Sciatic nerve (tissue), 2 donors: ENCODE results near the gene FOCAD. TPM values are rescaled to one million over a fixed set of nuclear protein-coding genes. Genes with fewer than 3 reads are reported as not detected.
A peak's percentile ranks its signal among the peaks of the same experiment; 100 is the strongest.
"Not testable (repeated sequence)": the region's sequence is repeated elsewhere in the genome, so short reads cannot be mapped to it uniquely, and the experiment has no call there.

Experiments
- ATAC-seq: fragments of 200-7000 bp; cut with Tn5 transposase; one replicate; pipeline ENCODE4 v1.9.1; 2020; ENCODE audit warnings: mild to moderate bottlenecking, moderate library complexity
- DNase-seq: peaks from one replicate; pipeline ENCODE4 v3.0.0-alpha.2; 2020; ENCODE audit warnings: low spot score
- intact Hi-C: fragments of 100-400 bp; cut with DNase I; formaldehyde crosslinking; loops from one replicate; pipeline ENCODE4 v1.14.2; 2022
- total RNA-seq: library from RNA; stranded (reverse); fragmentation: NEBNext Ultra II Directional; extraction: Animal tissue kit (Norgen Biotek cat#: 25700); gene quantifications from one replicate; pipeline ENCODE4 v1.2.1, GENCODE V29; 2021
- donor health status: DM: no; HTN: no; CAD: no.
- donor health status: DM: no; HTN: no; CAD: no.

The FOCAD gene
- total RNA-seq, 1 donor from 2014 or later: 22.5 TPM

DNA sequence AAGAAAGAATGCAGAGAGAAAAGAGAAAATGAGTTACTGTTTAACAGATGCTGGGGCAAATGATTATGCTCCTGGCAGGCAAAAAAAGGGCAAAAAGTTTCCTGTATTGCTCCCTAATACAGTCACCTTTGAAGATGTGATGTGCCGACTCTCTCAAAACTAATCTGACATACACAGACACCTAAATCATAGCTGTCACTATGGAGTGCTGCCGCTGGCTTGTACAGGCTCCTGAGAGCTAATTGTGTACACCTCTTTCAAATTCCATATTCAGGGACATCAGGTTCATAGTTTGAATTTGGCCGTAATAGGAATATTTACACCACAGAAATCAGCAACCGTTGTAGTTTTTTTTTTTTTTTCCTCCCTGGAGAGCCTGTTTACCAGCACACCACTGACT, 12.4 kb upstream of the FOCAD start:
- ATAC-seq (no peak), DNase-seq (no peak)
- intact Hi-C loops: no loop called here

DNA sequence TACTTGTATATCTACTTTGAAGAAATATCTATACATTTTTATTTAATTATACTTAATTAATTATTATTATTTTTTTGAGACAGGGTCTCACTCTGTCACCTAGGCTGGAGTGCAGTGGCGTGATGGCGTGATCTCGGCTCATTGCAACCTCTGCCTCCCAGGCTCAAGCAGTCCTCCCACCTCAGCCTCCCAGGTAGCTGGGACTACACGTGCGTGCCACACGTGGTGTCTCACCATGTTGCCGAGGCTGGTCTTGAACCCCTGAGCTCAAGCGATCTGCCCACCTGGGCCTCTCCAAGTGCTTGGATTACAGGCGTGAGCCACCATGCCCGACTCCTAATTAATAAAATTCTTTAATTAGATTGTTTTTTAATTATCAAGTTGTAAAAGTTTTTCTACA, 10.5 kb upstream of the FOCAD start:
- DNase-seq, ATAC-seq, intact Hi-C loops: not testable (repeated sequence)

DNA sequence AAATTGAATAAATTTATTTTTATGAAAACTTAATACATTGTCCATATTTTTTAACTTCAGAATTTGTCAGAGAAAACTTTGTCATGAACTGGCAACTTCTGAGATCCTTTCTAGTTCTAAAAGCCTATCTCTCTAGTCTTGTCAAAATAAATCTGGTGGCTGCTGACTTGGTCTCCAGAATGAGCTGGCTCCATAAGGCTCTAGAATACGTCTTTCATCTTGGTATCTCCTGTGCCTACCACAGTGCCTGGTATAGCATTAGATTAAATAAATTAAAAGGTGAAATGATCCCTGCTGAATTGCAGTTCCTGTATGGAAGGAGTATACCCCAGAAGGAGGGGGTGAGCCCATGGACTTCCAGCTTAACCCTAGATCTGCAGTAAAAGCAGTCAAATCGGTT, 2.6 kb upstream of the FOCAD start:
- ATAC-seq: no peak
- intact Hi-C loops: loop anchor here (10.0 kb wide), 1 partner anchor 57 kb away; the partner anchor contains the start of gene MLLT3
- DNase-seq: no peak

DNA sequence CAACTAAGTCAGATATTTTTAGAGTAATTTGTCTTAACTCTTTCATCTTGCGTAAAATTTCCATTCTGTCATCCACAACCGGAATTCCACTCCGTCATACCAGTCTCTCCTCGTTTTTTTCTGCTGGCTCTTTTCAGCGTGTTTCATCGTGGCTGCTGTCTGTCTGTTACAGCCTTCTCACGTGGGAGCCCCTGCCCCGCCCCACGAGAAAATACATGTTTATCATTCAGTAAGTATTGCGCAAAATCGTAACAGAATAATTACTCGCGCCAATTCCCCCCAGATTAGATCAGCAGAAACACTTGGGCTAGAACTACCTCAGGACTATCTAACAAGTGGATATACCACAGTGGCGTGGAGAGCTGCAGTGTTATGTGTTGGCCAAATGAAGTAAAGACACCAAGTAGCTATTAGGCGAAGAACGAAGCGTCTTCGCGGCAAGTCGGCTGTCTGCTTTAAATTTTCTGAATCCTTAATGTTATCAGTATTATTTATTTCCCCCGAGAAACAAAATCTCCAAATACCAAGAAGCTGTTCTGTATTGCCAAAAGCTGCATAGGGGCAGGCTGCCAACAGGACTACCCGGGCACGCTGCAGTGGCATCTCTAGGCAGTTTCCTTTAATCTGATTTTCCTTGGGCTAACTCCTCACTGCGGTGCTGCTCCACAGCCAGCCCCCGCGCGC, 566 bp upstream of the FOCAD start:
- DNase-seq (peak; percentile 73), ATAC-seq (peak; percentile 74)
- intact Hi-C loops: loop anchor here (10.0 kb wide), 1 partner anchor 59 kb away; the partner anchor contains the start of gene MLLT3

DNA sequence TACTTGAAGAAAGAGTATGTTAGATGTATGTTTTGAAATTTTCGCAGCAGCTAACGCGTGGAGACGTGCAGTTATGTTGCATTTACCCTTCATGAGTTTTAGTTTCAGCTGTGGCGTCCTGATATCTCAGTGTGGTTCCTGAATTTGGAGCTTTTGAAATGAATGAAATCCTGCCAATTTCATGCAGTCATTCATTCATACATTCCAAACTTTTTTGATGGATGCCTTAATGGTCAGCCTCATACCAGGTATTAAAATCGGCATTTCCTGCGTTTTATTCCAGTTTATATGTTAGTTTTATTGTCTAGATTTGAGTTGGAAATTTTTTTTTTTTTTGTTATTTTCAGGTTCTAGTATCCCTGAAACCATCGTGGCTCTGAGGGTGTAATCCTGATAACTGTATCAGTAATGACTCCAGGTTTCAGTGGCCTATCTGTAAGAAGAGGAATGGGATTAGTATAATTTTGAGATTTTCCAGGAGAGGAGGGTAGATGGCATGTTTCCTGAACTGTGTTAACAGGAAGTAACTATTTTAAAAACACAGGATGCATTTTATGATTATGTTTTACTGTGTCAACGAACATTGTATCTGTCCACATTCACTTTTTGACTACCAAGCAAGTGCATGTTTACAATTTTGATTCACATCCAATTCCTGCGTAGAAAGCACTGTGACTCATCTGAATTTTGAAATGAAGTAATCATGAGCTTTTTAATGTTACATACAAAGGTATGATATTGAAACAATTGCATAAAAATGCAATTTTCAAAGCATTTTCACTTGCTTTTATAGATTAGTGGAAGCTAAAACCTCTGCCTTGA, 1.0 kb downstream of the FOCAD start:
- no peak for DNase-seq
- no peak for ATAC-seq
- intact Hi-C loops: loop anchor here (10.0 kb wide), 1 partner anchor 60 kb away; the partner anchor contains the start of gene MLLT3

DNA sequence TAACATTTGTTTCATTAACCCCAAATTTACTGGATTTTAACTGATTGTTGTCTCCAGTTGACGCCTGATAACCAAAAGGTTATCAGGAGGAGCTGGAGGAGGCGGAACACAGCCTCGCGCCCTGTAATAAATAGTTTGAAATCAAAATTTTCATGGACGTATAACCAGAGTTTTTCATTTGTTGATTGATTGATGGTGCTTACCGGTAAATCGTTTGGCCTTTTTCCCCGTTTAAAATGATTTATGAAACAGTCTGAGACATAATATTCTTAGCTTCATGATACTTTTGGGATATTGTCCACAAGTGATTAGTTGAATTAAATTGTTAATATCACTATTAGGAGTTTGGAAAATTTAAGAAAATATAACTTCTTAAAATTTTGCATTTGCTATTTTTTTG, 1.7 kb downstream of the FOCAD start:
- no peak for ATAC-seq
- intact Hi-C loops: loop anchor here (10.0 kb wide), 1 partner anchor 61 kb away; the partner anchor contains the start of gene MLLT3
- DNase-seq: no peak

DNA sequence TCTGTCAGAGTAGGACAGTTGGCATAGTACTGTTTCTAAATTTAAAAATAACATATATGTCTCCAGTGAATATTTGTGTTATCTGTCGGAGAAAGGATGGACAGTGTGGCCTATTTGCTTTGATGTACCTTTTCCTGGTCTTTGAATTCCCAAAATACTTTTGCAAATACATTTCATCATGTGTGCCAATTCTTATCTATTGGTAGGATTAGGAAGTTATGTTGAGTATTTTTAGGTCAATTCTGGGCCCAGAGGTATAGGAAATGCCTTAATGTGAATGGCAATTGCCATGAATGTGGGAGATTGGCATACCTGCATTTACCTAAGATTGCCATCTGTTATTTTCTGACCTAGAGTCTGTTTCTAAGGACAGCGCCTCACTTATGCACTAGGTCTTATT, 5.8 kb downstream of the FOCAD start:
- intact Hi-C loops: loop anchor here (10.0 kb wide), 1 partner anchor 65 kb away; the partner anchor contains the start of gene MLLT3
- DNase-seq (no peak), ATAC-seq (no peak)

DNA sequence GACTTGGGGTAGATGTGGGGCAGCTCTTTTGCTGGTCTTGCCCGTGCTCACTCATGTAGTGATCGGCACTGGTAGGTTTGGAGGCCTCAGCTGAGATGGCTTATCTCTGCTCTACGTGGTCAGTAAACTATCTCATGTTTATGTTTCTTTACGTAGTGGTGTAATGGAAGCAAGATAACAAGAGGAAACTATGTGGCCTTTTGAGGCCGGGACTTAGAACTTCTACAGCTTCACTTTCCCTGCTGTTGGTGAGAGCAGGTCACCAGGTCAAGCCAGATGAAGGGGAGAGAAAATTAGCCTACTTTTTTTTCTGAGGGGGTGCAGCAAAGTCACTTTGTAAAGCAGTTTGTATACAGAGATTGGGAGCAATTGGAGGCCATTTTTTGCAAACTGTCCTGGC, 8.5 kb downstream of the FOCAD start:
- ATAC-seq: no peak
- intact Hi-C loops: no loop called here
- DNase-seq: no peak

DNA sequence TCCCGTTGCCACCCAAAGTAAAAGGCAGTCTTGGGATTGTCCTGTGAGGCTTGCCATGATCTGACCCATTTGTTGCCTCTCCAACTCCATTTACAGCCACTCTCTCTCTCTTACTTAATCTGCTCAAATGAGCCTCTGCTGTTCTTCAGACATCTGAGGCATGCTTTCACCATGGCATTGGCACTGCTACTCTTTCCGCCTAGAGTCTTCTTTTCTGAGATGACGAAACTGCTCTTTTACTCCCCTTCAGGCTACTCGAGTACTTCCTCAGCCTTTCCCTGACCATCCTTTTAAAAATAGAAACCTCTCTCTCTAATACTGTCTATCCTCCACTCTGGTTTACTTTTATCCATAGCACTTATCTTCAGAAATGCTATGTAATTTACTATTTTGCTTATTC, 9.0 kb downstream of the FOCAD start:
- DNase-seq: no peak
- no peak for ATAC-seq
- intact Hi-C loops: no loop called here

DNA sequence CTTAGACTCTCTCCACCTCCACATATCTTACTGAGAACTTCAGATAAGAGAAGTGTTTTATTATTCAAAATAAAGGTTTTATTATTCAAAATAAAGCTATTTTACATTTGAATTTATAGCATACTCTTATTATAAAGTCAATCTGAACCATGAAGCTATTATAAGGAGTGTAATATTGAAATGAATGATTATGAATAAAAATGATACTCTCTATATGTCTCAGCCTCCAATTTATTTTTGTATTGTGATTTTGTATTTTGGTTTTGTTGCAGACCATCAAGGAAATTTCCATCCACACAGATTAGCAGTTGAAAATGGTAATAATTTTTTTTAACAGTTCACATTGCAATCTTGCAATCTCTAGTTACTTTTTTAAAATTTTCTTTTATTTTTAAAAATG, 10.2 kb downstream of the FOCAD start:
- no peak for DNase-seq
- intact Hi-C loops: no loop called here
- no peak for ATAC-seq

DNA sequence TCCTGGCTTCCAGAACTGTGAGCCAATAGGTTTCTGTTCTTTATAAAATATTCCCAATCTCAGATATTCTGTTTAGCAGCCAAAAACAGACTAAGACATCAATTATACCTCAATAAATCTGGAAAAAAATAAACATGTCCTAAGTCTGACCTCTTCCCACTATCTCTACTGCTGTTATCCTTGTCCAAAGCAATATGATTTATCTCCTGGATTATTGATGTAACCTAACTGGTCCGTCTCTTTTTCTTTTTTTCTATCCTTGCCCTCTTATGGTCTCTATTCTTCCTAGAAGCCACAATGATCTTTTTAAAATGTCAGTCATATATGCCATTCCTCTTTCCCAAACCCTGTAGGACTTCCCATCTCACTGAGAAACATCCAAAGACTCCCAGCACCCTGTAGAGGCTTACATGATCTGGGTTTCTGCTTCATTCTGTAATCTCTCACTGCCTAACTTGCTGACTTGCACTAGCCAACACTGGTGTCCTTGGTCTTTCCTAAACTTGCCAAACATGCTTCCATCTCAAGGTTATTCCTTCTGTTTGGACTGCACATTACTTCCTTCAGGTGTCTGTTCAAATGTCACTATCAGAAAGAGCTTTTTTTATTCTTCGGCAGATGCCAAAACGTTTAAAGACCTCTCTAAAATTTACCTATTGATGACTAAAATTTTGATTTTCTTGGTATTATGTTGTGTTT, 13.1 kb downstream of the FOCAD start:
- no peak for DNase-seq
- intact Hi-C loops: no loop called here
- no peak for ATAC-seq

DNA sequence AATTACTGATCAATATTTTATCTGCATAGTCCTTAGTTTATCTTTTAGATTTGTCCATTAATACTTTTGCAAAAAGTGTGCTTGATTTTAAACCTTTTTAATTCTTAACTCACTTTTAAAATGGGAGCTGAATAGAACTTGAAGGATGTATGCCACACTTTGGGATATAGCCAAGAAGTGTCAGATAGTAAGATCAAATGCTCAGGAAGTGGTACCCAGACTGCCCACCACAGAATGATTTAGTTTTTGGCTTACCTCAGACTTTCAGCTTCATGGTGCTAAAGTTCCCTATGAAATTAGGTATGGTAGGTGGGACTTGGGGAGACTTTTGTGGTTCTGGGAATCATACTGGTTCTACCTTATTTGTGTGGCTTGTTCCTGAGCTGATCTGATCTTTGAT, 14.7 kb downstream of the FOCAD start:
- DNase-seq (no peak), ATAC-seq (no peak)
- intact Hi-C loops: no loop called here

DNA sequence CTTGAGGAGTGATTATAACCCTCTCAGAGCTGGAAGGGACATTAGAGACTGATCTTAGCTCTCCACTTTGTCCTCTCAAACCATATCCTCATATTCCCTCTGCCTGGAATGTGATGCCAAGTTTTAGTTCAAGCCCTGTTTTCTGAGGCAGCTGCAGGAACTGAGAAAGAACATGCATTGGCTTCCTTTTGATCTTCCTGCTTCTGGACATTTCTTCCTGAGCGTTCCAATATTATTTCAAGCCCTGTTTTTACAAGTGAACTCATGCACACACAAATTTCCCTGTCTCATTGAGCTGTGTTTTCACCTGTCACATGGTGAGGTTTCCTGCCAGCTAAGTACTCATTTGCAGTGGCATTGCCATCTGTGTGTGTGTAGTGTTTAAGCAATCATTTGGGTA, 17.0 kb downstream of the FOCAD start:
- DNase-seq (no peak), ATAC-seq (no peak)
- intact Hi-C loops: loop anchor here (5.0 kb wide), 1 partner anchor 64 kb away; no protein-coding TSS in a partner anchor

DNA sequence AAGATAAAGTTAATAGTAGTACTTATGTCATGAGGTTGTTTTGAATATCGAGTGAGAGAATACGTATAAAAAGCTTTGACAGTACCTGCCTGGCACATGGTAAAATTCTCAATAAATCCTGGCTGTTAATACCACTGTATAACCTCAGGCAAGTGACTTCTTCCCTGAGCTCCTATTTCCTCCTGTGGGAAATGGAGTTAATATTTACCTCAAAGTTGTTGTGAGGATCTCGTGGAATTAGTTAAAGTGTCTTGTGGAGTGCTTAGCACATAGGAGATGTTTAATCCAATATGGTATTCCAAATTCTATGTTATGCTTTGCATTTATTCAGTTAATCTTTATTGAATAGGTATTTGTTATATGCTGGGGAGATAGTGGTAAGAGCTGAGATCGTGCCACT, 18.5 kb downstream of the FOCAD start:
- ATAC-seq (no peak), DNase-seq (no peak)
- intact Hi-C loops: loop anchor here (5.0 kb wide), 1 partner anchor 65 kb away; no protein-coding TSS in a partner anchor

DNA sequence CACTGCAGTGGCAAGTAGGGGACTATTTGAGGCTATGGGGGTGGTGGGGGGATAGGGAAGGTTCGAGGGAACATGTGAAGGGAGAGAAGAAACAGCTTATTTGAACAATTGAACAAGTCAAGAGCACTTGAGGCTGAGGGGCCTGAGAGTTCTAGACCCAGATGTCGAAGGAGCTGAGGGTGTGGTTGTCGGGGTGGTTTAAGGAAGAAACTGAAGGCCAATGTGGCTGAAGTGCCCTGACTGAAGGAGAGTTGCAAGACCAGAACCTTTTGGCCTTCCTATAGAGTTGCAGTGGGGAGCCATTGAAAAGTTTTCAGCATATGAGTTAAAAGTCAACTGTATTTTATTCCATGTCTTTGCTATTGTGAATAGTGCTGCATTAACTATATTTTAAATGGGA, 19.1 kb downstream of the FOCAD start:
- ATAC-seq (no peak), DNase-seq (no peak)
- intact Hi-C loops: loop anchor here (5.0 kb wide), 1 partner anchor 66 kb away; no protein-coding TSS in a partner anchor

DNA sequence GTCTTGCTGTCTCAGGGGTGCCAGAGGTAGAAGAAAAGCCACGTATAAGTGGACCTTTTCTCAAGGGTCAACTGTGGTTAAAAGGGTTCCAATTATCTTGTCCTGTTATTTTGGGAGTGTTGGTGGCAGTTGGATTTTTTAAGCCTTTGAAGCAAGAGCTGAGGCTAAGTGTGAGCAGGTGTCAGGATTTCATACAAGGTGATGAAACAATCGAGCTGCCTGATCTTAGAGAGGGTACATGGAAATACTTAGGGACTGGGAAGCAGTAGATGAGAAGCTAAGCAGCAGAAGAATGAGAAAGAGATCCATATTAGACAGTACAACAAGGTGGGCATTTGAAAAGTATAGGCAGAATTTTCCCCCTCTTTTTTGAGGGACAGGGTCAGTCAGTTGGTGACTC, 23.6 kb downstream of the FOCAD start:
- intact Hi-C loops: no loop called here
- DNase-seq (no peak), ATAC-seq (no peak)

DNA sequence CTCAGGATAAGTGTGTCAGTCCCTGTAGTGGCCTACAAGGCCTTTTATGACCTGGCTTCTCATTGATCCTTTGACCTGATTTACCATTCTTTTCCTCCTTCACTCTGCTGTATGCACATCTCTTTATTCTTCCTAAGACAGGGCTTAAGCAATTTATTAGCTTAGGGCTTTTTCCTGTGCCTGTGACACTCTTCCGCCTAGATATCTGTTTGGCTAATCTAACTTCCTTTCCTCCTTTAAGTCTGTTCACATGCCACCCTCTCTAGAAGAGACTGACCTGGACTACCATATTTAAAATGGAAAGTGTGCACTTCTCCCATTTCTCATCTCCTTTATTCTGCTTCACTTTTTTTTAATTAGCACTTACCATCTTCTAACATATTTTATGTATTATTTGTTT, 29.1 kb downstream of the FOCAD start:
- intact Hi-C loops: loop anchor here (5.0 kb wide), 1 partner anchor 1431 kb away; no protein-coding TSS in a partner anchor
- ATAC-seq: no peak

DNA sequence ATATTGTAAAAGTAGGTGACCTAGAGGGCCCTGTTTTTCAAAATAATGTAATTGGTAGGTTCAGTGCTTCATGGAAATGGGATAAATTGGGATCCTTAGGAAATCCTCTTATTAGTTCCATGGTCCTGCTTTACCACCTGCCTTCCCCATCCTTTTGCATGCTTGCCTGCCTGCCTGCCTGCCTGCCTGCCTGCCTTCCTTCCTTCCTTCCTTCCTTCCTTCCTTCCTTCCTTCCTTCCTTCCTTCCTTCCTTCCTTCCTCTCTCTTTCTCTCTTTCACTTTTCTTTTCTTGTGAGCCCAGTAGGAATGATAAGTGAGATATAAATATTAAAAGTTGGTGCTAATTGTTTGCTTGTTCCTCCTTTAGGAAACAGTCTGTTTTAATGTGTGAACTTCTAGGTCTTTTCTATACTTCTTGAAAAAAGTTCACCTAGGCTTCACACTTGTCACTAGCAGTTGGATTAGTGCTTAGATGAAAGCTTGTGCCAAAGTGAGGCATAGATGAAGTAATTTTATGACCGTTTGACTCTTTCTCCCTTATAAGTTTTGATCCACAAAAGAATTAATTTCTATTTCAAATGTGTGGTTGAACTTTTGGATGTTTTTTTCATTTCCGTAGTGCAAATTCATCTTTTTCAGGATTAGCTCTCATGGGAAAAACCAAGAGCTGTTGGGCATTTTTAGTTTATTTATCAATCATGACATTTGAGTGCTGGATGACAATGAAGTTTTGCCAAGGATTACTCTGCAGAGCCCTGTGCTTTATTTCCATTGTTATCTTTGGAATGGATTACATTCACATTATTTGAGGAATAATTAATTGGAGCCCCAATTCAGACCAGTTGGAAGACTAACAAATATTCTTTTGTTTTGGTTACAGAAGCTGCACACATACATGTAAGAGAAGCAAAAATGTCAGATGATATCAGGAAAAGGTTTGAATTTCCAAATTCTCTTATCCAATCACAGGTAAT, 30.7 kb downstream of the FOCAD start:
- DNase-seq (no peak), ATAC-seq (no peak)
- intact Hi-C loops: loop anchor here (5.0 kb wide), 1 partner anchor 1432 kb away; no protein-coding TSS in a partner anchor

More for the DNA sequence above, 29.1 kb downstream of the FOCAD start:
- DNase-seq: no peak
